Measurements from ENCODE around the gene KIAA1671.

The KIAA1671 gene

GRCh38 chr22:25095869-25096268 is 143.4 kb downstream of the KIAA1671 start:
- TF ChIP-seq REST (IDR thresholded peaks at IDR 0.05; ENCODE audit: insufficient read depth in 1 of 2, low read depth in 2 of 2, low read length in 2 of 2) (no peak), TAF1 (IDR thresholded peaks at IDR 0.05; ENCODE audit: borderline replicate concordance, insufficient read depth, low read length) (no peak), FOXP2 (optimal IDR thresholded peaks at IDR 0.05; ENCODE audit: borderline replicate concordance, extremely low read depth, extremely low read length, insufficient read depth) (no peak), SIN3A (IDR thresholded peaks at IDR 0.05; ENCODE audit: borderline replicate concordance, insufficient read depth, low read length) (no peak), POLR2AphosphoS5 (IDR thresholded peaks at IDR 0.05; ENCODE audit: low read depth, low read length) (no peak)

- no peak for TF ChIP-seq FOXP2 (optimal IDR thresholded peaks at IDR 0.05; ENCODE audit: borderline replicate concordance, extremely low read depth, extremely low read length, insufficient read depth)
- TF ChIP-seq SIN3A (IDR thresholded peaks at IDR 0.05; ENCODE audit: borderline replicate concordance, insufficient read depth, low read length): no peak
- TF ChIP-seq POLR2AphosphoS5 (IDR thresholded peaks at IDR 0.05; ENCODE audit: low read depth, low read length): no peak
- TF ChIP-seq REST (IDR thresholded peaks at IDR 0.05; ENCODE audit: insufficient read depth in 1 of 2, low read depth in 2 of 2, low read length in 2 of 2): no peak
- no peak for TF ChIP-seq TAF1 (IDR thresholded peaks at IDR 0.05; ENCODE audit: borderline replicate concordance, insufficient read depth, low read length)
Measured at GRCh38 chr22:25096638-25097405, 144.3 kb downstream of the KIAA1671 start.

GRCh38 chr22:25098445-25099081 is 146.0 kb downstream of the KIAA1671 start:
- TF ChIP-seq FOXP2 (optimal IDR thresholded peaks at IDR 0.05; ENCODE audit: borderline replicate concordance, extremely low read depth, extremely low read length, insufficient read depth): no peak
- TF ChIP-seq REST (IDR thresholded peaks at IDR 0.05; ENCODE audit: insufficient read depth in 1 of 2, low read depth in 2 of 2, low read length in 2 of 2): no peak
- no peak for TF ChIP-seq SIN3A (IDR thresholded peaks at IDR 0.05; ENCODE audit: borderline replicate concordance, insufficient read depth, low read length)
- TF ChIP-seq TAF1 (IDR thresholded peaks at IDR 0.05; ENCODE audit: borderline replicate concordance, insufficient read depth, low read length): no peak
- TF ChIP-seq POLR2AphosphoS5 (IDR thresholded peaks at IDR 0.05; ENCODE audit: low read depth, low read length): no peak

- TF ChIP-seq REST (IDR thresholded peaks at IDR 0.05; ENCODE audit: insufficient read depth in 1 of 2, low read depth in 2 of 2, low read length in 2 of 2) (no peak), FOXP2 (optimal IDR thresholded peaks at IDR 0.05; ENCODE audit: borderline replicate concordance, extremely low read depth, extremely low read length, insufficient read depth) (no peak), SIN3A (IDR thresholded peaks at IDR 0.05; ENCODE audit: borderline replicate concordance, insufficient read depth, low read length) (no peak), TAF1 (IDR thresholded peaks at IDR 0.05; ENCODE audit: borderline replicate concordance, insufficient read depth, low read length) (no peak), POLR2AphosphoS5 (IDR thresholded peaks at IDR 0.05; ENCODE audit: low read depth, low read length) (no peak)
Measured at GRCh38 chr22:25099202-25099601, 146.7 kb downstream of the KIAA1671 start.

Measured in PFSK-1 (cell line).